Stromal cell of bone marrow (primary cell): ENCODE measurements around the gene CDSN.

ENCODE experiments used
- DNase-seq: peaks from one replicate; pipeline ENCODE4 v3.0.0-alpha.2; 2012; ENCODE audit warnings: low read depth

The CDSN gene

DNA sequence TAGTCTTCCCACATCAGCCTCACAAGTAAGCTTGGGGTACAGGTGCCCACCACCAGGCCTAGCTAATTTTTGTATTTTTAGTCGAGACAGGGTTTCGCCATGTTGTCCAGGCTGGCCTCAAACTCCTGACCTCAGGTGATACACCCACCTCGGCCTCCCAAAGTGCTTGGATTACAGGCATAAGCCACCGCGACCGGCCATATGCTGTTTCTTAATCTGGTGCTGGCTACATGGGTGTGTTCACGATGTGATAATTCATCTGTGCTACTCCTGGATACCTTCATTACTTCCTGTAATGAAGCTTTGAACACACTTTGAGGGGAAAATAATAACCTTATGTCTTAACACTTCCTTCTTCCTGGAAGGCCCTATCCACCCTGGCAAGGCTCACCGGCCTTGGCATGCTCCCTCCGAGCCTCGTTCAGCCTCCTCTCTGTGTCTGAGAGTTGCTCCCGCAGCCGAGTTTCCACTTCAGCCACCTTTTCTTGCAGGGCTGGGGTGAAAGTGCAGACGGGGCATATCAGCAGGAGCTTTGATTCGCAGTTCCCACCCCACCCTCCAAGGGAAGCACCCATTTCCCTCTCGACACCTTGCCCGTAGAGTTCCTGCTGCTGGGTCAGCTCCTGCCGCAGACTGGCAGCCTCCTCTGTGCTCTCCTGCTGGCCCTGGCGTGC, 24.2 kb upstream of the CDSN start:
- DNase-seq, result no peak

DNA sequence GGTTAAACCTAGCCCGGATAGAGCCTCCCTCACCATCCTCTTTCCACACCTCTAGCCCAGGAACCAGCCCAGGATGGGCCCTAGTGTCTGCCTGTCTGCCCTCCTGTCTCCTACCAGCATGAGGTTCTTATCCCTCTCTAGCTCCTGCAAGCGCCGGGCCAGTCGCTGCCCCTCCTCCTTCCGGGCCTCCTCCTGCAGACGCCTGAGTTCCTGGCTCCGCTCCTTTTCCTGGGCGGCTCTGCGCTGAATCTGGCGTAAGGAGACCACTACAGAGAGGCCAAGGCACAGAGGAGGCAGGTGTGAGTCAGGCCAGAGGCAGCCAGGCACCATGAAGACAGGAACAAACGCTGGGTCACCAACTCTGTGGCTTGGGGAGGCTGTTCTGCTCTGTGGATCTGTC, 22.9 kb upstream of the CDSN start:
- DNase-seq, result peak; percentile 36

GRCh38 chr6:31142361-31142761, 22.1 kb upstream of the CDSN start:
- no peak for DNase-seq

GRCh38 chr6:31140643-31141042, 20.4 kb upstream of the CDSN start:
- no peak for DNase-seq

- DNase-seq, result no peak
Measured at GRCh38 chr6:31139599-31139998, 19.4 kb upstream of the CDSN start.

DNA sequence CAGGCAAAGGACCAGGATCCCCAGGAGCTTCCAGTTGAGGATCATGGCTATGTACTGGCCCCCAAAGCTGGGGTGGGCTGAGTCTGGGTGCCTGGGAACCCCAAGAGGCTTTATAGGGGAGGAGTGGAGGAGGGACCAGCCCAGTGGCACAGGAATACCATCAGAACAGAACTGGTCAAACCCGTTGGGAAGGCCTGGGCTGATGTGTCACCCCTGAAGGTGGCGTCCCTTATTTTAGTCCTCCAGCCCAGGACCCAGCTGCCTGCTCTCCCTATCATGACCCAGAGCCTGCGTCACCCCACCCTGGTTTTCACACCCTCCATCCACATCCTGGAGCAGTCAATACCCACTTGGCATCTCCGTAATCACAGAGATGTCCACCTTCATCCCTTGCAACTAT, 18.7 kb upstream of the CDSN start, which contains the start of gene PSORS1C2:
Gene PSORS1C2, minus strand, starts transcription at position 85 of the 400 bp plus-strand sequence. Its CDS starts 40 bp downstream, at position 45.
- no peak for DNase-seq

GRCh38 chr6:31135710-31136109, 15.5 kb upstream of the CDSN start:
- DNase-seq, result no peak

- no peak for DNase-seq
Measured at GRCh38 chr6:31132806-31133205, 12.6 kb upstream of the CDSN start.

- no peak for DNase-seq
Measured at GRCh38 chr6:31131595-31131994, 11.3 kb upstream of the CDSN start.

GRCh38 chr6:31130751-31131150, 10.5 kb upstream of the CDSN start:
- no peak for DNase-seq

- no peak for DNase-seq
Measured at GRCh38 chr6:31129130-31129529, 8.9 kb upstream of the CDSN start.

- DNase-seq, result no peak
Measured at GRCh38 chr6:31128093-31128676, 7.9 kb upstream of the CDSN start.

GRCh38 chr6:31126396-31127175, 6.3 kb upstream of the CDSN start:
- DNase-seq, result no peak

DNA sequence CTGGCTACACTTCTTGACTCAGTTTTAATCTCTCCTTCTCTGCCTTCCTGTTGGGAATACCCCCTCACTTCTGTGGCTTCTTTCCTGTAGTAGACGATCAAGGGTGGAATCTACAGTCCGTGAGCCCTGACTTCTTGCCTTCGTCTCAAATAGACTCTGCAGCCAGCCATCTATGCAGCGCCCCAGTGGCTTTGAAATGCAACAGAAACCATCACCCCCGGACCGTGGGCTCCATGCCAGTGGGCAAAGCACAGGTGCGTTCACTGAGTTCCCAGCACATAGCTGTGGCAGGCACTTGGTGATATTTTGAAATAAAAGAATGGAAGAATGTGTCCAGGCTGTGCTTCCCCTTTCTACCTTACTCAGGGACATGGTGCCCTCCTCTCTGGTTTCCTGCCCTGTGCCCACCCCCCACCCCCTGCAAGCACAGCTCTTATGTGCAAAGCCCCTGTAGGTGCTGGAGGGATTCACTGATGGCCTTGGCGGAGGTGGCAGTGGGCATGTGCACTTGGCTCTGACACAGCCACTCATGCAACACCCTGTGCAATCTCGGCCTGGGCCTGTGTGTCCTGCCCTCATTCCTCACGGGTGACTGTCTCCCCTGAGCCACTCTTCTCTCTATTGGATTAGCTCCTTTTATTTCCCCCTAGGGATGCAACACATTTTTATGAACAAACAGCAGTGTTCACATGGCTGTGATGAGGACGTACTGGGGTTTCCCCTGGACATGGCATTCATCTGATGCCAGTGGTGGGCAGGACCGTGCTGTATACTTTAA, 5.5 kb upstream of the CDSN start:
- DNase-seq, result no peak

DNA sequence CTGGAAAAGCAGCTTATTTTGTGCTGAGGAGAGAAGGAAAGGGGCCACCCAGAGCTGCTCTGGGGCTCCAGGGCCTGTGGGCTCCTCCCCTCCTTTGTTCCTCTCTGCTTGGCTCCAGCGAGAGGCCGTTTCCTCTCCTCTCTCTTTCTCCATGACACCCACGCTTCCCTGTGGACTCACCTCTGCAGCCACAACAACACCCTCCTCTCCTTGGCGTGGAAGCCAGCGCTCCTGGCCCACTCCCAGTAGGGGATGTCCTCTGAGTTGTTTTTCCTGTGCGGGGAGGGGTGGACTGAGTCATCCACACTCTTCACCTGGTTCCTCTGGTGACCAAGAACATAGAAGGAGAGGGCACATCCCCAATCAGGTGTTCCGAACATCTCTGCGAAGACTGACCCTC, 4.9 kb upstream of the CDSN start:
- no peak for DNase-seq

DNA sequence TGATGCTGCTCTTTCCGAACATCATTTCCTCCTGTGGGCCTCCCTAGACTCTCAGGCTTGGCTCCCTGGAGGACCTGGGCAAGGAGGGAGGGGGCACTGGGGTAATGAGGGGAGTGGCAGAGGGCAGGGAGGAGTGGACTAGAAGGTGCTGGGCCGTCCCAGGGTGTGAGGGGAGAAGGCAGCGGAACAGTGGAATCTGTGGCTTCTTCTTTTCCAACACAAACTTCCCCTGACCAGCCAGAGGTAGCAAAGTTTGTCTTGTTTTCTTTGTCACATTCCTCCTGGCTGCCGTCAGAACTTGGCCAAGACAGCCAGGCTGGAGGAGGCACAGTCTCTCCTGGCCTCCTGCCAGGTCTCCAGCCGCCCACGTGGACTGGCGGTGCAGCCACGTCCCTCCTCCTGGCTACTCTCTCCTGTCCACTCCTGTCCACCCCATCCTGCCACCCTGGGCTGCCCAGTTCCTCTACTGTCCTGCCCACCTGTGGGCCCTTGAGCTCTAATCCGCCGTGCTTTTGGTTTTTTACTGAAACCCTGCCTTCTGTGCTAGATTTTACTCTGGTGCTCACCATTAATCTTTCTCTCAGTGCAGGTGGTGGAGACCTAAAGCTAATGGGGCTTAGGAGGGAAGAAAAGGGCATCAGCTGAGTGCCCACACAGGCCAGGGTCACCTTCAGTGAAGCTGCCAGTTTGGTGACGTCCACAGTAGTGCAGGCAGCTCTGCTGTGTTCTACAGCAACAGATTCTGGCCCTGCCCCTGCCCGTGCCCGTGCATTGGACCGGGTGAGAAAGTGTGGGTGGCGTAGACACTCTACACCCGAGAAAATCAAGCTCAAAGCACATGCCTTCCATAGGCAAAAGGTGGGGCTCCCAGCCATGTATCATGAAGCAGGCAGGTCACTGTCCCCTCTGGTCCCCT, 2.8 kb upstream of the CDSN start:
- peak; percentile 57 for DNase-seq

GRCh38 chr6:31121131-31121790, 1.0 kb upstream of the CDSN start:
- DNase-seq, result no peak

DNA sequence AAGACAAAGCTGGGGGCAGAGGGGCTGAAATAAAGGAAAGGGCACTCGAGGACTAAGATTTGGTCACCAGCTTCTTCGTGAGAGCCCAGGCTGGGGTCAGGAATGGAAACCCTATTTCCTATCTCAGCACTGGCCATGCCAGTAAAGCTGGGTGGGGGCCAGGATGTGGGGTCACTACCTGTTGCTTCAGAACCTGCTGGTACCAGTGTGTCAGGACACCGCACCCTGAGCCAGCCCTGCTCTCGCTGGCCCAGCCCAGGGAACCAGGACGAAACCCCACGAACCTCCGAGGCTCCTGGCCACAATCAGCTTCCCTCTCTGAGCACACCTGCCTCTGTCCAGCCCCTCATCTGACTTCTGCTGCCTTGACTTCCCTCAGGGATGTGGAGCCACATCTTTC, 2.1 kb downstream of the CDSN start:
- DNase-seq, result no peak

DNA sequence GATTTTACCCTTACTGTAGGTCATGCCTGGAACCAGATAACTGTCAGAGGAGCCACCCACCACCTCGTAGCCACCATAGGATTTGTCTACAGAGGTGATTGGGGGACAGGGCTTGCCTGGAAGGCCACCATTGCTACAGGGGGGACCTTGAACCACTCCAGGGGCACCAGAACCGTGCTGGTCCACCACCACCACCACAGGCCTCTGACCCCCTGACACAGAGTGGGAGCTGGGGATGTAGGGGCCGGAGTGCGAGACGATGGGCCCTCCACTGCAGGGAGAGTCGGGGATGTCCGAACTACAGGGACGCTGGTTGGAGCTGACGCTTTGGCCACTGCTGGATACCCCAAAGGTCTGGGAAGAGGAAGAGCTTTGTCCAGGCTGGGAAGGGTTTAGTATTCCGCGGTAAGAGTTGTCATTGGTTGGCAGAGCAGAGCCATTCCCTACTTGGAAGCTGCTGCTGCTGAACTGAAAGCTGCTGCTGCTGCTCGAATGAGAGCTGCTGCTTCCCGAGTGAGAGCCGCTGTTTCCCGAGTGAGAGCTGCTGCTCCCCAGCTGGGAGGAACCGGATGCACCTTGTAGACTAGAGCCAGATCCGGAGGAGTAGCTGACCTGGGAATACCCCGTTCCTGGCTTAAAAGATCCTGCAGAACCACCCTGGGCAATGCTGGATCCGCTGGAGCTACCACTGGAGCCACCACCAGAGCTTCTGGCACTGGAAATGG, 3.4 kb downstream of the CDSN start:
- DNase-seq, result no peak

DNA sequence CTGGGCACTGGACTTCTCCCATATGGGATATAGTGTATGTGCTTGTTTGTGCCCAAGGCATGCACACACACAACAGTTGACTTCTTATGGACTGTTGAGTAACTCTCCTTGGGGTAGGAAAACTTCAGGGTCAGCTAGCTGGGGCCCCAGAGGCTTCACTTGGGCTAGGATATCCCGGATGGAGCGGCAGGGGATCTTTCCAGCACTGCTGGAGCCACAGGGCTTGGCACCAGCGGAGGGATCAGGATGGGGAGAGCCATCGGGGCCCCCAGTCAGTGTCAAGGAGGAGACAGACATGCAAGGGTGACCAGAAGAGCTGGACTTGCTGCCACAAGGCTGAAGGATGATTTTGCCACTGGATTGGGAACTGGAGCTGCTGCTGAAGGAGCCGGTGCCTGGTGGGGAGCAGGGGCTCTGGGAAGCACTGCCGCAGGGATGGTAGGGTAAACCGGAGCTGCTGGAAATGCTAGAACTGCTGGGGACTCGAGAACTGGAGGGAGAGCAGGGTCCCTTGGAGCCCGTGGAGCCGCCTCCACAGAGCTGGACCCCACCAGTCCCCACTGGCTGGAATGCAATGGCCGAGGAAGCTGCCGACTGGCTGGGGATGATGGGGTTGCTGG, 4.2 kb downstream of the CDSN start:
- no peak for DNase-seq
